ENCODE results near the gene SCT.
A peak's percentile ranks its signal among the peaks of the same experiment; 100 is the strongest.

Gene SCT

DNA sequence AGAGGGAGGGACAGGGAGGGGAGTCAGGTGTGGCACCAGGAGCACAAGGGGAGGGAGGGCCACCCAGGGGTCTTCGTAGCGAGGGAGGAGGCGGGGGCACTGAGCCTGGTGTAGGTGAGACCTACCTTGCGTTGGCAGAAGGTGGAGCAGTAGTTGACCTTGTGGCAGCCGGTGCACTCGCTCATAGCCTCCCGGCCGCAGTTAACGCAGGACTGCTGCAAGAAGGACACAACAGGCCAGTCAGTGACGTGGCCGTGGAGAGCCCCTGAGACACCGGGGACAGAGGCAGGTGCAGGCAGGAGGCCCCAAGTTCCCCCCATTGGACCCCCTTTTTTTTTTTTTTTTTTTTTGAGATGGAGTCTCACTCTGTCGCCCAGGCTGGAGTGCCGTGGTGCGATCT is 26.9 kb upstream of the SCT start:
- TF ChIP-seq, protein P1, sequence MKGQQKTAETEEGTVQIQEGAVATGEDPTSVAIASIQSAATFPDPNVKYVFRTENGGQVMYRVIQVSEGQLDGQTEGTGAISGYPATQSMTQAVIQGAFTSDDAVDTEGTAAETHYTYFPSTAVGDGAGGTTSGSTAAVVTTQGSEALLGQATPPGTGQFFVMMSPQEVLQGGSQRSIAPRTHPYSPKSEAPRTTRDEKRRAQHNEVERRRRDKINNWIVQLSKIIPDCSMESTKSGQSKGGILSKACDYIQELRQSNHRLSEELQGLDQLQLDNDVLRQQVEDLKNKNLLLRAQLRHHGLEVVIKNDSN (IDR thresholded peaks at IDR 0.05), result no peak
- TF ChIP-seq CREB1 (IDR thresholded peaks at IDR 0.05; ENCODE audit: low read depth) (no peak), NFIC (IDR thresholded peaks at IDR 0.05) (no peak), RAD21 (IDR thresholded peaks at IDR 0.05; ENCODE audit: low read depth) (no peak), TCF12 (IDR thresholded peaks at IDR 0.05; ENCODE audit: low read depth) (no peak), TEAD4 (IDR thresholded peaks at IDR 0.05) (no peak), CEBPB (IDR thresholded peaks at IDR 0.05) (no peak), FOXM1 (IDR thresholded peaks at IDR 0.05; ENCODE audit: borderline replicate concordance, low read depth) (no peak), ZBTB7A (IDR thresholded peaks at IDR 0.05; ENCODE audit: low read depth) (no peak), EP300 (IDR thresholded peaks at IDR 0.05; ENCODE audit: borderline replicate concordance) (no peak), TAF1 (IDR thresholded peaks at IDR 0.05; ENCODE audit: low read depth) (no peak), YY1 (IDR thresholded peaks at IDR 0.05; ENCODE audit: low read depth) (no peak), EGR1 (IDR thresholded peaks at IDR 0.05) (no peak)
- TF ChIP-seq, protein P2, sequence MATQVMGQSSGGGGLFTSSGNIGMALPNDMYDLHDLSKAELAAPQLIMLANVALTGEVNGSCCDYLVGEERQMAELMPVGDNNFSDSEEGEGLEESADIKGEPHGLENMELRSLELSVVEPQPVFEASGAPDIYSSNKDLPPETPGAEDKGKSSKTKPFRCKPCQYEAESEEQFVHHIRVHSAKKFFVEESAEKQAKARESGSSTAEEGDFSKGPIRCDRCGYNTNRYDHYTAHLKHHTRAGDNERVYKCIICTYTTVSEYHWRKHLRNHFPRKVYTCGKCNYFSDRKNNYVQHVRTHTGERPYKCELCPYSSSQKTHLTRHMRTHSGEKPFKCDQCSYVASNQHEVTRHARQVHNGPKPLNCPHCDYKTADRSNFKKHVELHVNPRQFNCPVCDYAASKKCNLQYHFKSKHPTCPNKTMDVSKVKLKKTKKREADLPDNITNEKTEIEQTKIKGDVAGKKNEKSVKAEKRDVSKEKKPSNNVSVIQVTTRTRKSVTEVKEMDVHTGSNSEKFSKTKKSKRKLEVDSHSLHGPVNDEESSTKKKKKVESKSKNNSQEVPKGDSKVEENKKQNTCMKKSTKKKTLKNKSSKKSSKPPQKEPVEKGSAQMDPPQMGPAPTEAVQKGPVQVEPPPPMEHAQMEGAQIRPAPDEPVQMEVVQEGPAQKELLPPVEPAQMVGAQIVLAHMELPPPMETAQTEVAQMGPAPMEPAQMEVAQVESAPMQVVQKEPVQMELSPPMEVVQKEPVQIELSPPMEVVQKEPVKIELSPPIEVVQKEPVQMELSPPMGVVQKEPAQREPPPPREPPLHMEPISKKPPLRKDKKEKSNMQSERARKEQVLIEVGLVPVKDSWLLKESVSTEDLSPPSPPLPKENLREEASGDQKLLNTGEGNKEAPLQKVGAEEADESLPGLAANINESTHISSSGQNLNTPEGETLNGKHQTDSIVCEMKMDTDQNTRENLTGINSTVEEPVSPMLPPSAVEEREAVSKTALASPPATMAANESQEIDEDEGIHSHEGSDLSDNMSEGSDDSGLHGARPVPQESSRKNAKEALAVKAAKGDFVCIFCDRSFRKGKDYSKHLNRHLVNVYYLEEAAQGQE (IDR thresholded peaks at IDR 0.05; ENCODE audit: low read depth), result no peak
- TF ChIP-seq, protein P3, sequence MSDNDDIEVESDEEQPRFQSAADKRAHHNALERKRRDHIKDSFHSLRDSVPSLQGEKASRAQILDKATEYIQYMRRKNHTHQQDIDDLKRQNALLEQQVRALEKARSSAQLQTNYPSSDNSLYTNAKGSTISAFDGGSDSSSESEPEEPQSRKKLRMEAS (IDR thresholded peaks at IDR 0.05), result no peak

DNA sequence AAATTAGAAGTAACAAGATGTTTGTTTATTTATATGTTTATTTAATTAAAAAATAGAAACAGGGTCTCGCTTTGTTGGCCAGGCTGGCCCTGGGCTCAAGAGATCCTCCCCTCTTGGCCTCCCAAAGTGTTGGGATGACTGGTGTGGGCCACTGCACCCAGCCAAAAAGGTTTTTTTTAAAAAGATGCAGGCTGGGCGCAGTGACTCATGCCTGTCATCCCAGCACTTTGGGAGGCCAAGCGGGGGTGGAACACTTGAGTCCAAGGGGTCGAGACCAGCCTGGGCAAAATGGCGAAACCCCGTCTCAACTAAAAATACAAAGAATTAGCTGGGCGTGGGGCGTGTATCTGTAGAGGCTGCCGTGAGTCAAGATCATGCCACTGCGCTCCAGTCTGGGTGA is 23.5 kb upstream of the SCT start:
- TF ChIP-seq NFIC (IDR thresholded peaks at IDR 0.05), result no peak
- TF ChIP-seq, protein P3 (IDR thresholded peaks at IDR 0.05), result no peak
- no peak for TF ChIP-seq TEAD4 (IDR thresholded peaks at IDR 0.05)
- TF ChIP-seq YY1 (IDR thresholded peaks at IDR 0.05; ENCODE audit: low read depth), result no peak
- TF ChIP-seq EP300 (IDR thresholded peaks at IDR 0.05; ENCODE audit: borderline replicate concordance), result no peak
- TF ChIP-seq, protein P1 (IDR thresholded peaks at IDR 0.05), result no peak
- TF ChIP-seq CREB1 (IDR thresholded peaks at IDR 0.05; ENCODE audit: low read depth), result no peak
- TF ChIP-seq FOXM1 (IDR thresholded peaks at IDR 0.05; ENCODE audit: borderline replicate concordance, low read depth), result no peak
- TF ChIP-seq ZBTB7A (IDR thresholded peaks at IDR 0.05; ENCODE audit: low read depth), result no peak

DNA sequence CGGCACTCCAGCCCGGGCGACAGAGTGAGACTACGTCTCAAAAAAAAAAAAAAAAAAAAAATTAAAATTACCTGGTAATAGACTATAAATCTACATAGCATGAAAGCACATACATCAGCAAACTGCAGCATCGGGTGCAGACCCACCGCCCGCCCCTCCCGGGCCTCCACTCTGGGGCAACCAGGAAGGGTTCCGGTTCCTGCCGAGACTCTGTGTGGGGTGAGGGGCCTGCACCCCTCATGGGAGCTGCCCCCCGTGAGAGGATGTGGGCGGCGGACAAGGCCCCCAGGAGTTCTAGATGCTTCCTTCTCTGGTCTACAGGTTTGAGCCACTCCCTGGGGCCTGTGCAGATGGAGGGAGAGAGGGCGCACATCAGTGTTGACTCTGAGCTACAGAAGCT is 19.2 kb upstream of the SCT start:
- TF ChIP-seq, protein P3 (IDR thresholded peaks at IDR 0.05), result no peak

DNA sequence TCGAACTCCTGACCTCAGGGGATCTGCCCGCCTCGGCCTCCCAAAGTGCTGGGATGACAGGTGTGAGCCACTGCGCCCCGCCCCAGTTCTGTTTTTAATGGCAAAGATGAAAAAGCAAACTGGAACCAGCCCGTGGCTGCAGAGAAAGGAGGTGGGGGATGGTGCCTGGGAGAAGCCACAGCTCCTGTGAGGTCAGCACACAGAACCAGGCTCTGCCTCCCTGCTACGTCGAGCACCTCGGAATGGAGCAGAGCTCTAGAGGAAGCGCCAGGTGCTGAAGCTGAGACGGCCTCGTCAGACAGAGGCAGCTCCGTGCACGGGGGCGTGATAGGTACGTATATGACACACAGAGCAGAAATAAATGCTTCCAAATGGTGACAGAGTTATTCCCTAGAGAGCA is 18.6 kb upstream of the SCT start:
- TF ChIP-seq, protein P1 (IDR thresholded peaks at IDR 0.05), result no peak

DNA sequence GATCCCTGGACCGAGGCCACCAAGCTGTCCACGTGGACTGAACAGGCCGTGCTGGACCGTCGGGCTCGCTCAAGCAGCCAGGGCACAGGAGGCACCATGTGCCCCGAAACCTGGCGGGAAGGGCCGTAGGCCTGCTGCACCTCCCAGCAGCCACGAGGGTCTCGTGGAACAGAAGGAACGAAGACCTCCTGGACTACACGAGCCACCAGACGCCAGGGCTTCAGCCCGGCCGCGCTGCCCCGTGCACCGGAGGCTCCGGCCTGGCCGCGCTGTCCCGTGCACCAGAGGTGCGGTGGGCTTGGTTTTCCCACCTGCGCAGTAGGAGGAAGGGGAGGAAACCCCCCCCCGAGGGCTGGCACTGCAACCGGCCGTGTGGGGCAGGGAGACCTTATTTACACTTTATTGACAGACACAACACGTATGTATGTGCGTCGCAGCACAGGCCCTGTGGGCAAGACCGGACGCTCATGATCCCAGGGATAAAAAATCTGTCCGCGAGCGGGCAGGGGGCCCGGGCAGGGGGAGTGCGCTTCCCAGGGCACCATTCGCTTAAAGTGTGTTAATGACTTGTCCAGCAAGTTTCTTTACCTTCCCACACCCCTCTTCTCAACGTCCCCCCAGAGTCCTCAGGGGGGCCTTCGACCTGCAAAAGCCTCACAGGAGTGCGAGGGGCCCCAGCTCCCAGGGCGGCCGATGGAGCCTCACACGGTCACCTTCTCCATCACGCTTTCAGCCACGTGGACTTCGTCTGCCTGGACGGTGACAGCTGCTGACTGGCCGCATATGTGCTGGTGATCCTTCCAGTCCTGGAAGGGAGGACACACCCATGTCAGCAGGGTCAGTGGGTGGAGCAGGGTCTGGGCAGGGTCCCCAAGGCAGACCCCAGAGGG is 17.1 kb upstream of the SCT start:
- TF ChIP-seq, protein P2 (IDR thresholded peaks at IDR 0.05; ENCODE audit: low read depth), result no peak
- TF ChIP-seq CEBPB (IDR thresholded peaks at IDR 0.05) (no peak), ZBTB7A (IDR thresholded peaks at IDR 0.05; ENCODE audit: low read depth) (0 out of 2 replicates have a peak, but pooled peaks have one; percentile 27)

DNA sequence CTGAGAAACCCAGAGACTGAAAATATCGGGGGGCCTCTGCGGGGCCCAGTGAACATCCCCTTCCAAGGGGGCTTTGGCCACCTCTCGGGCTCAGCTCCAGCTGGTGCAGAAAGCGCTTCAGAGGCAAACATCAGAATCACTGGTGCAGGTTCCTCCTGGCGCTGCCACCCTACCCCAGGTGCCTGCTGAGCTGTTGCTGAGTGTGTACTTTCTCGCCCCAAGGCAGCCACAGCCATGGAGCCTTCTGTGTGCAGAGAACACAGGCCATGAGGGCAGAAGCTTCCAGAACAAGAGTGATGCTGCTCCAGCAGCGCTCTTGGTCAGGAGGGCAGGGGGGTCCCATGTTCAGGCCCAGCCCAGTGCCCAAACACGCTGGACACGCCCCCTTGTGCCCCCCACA is 16.4 kb upstream of the SCT start:
- TF ChIP-seq, protein P1 (IDR thresholded peaks at IDR 0.05), result no peak
- TF ChIP-seq RAD21 (IDR thresholded peaks at IDR 0.05; ENCODE audit: low read depth) (no peak), TCF12 (IDR thresholded peaks at IDR 0.05; ENCODE audit: low read depth) (no peak), YY1 (IDR thresholded peaks at IDR 0.05; ENCODE audit: low read depth) (no peak), TEAD4 (IDR thresholded peaks at IDR 0.05) (no peak)

Measured in Ishikawa (cell line).